Esophagus mucosa (tissue), 1 donor: ENCODE results near the gene PHF2. TPM values are rescaled to one million over a fixed set of nuclear protein-coding genes. Genes with fewer than 3 reads are reported as not detected.

Experiments used
- ATAC-seq: fragments of 200-7000 bp; cut with Tn5 transposase; one replicate; pipeline ENCODE4 v1.9.1; 2020
- total RNA-seq: library from RNA; stranded (reverse); gene quantifications from one replicate; pipeline ENCODE4 v1.2.4, GENCODE V29; 2023
- donor health status: DM: yes; HTN: yes; CAD: no.

PHF2 gene
- total RNA-seq, 1 donor from 2014 or later: 12.1 TPM

- ATAC-seq: peak; percentile 49
Measured at GRCh38 chr9:93682155-93682968, 106.0 kb downstream of the PHF2 start.

- ATAC-seq: peak; percentile 7
Measured at GRCh38 chr9:93683331-93684134, 107.1 kb downstream of the PHF2 start.

GRCh38 chr9:93684161-93684765 lies 107.9 kb downstream of the PHF2 start:
- no peak for ATAC-seq

- no peak for ATAC-seq
Measured at GRCh38 chr9:93684806-93685543, 108.6 kb downstream of the PHF2 start.

- no peak for ATAC-seq
Measured at GRCh38 chr9:93686127-93686879, 109.9 kb downstream of the PHF2 start.

- no peak for ATAC-seq
Measured at GRCh38 chr9:93686880-93687236, 110.5 kb downstream of the PHF2 start.

GRCh38 chr9:93690618-93691017 lies 114.2 kb downstream of the PHF2 start:
- ATAC-seq: no peak

GRCh38 chr9:93693129-93693528 lies 116.7 kb downstream of the PHF2 start:
- ATAC-seq: no peak

GRCh38 chr9:93697352-93698139 lies 121.2 kb downstream of the PHF2 start:
- ATAC-seq: no peak

- ATAC-seq: no peak
Measured at GRCh38 chr9:93698140-93698908, 121.9 kb downstream of the PHF2 start.

- no peak for ATAC-seq
Measured at GRCh38 chr9:93699650-93700049, 123.3 kb downstream of the PHF2 start.

- ATAC-seq: no peak
Measured at GRCh38 chr9:93701494-93702218, 125.3 kb downstream of the PHF2 start.

GRCh38 chr9:93702261-93702660 lies 125.9 kb downstream of the PHF2 start:
- no peak for ATAC-seq

GRCh38 chr9:93708289-93708986 lies 132.1 kb downstream of the PHF2 start:
- no peak for ATAC-seq

GRCh38 chr9:93708987-93709302 lies 132.6 kb downstream of the PHF2 start:
- ATAC-seq: no peak

GRCh38 chr9:93709600-93710369 lies 133.4 kb downstream of the PHF2 start:
- ATAC-seq: no peak

GRCh38 chr9:93710370-93710723 lies 134.0 kb downstream of the PHF2 start:
- ATAC-seq: no peak

GRCh38 chr9:93711002-93711401 lies 134.6 kb downstream of the PHF2 start:
- no peak for ATAC-seq
